AML-193 (cell line): Measurements from ENCODE around the gene LTA.

Experiments used
- DNase-seq, 2 experiments: peaks; one replicate each; lab custom pipeline; 2025; lab: John Stamatoyannopoulos, UW

LTA gene

GRCh38 chr6:31541658-31542521, 30.2 kb upstream of the LTA start, which contains the start of gene DDX39B:
TSS of gene DDX39B (minus strand) at chr6:31542003. CDS start at chr6:31540532, 1,471 bp downstream.
- DNase-seq: peak; percentile 97 to 99

GRCh38 chr6:31543639-31544038, 28.4 kb upstream of the LTA start:
- no peak for DNase-seq

- DNase-seq: no peak
These were observed 27.4 kb upstream of the LTA start for GRCh38 chr6:31544676-31545075.

- no peak for DNase-seq
These were observed 26.8 kb upstream of the LTA start for GRCh38 chr6:31545291-31545690.

GRCh38 chr6:31546339-31546957, 25.6 kb upstream of the LTA start, which contains the start of gene ATP6V1G2:
TSS of gene ATP6V1G2 (minus strand) at chr6:31546608. CDS start at chr6:31546559, 49 bp downstream.
- DNase-seq: peak; percentile 93

- peak; percentile 97 to 99 for DNase-seq
These were observed 24.9 kb upstream of the LTA start, which contains the start of gene NFKBIL1 for GRCh38 chr6:31546958-31547726. TSS of gene NFKBIL1 (plus strand) at chr6:31547608. CDS start at chr6:31547695, 87 bp downstream.

GRCh38 chr6:31547727-31548543, 24.2 kb upstream of the LTA start:
- DNase-seq: no peak

GRCh38 chr6:31548544-31548873, 23.6 kb upstream of the LTA start:
- DNase-seq: no peak

- DNase-seq: peak; percentile 91 to 93
These were observed 20.7 kb upstream of the LTA start for GRCh38 chr6:31551371-31551770.

GRCh38 chr6:31556307-31556706, 15.8 kb upstream of the LTA start:
- no peak for DNase-seq

GRCh38 chr6:31557443-31558317, 14.4 kb upstream of the LTA start:
- no peak for DNase-seq

- DNase-seq: no peak
These were observed 13.8 kb upstream of the LTA start for GRCh38 chr6:31558318-31558625.

- DNase-seq: peak; percentile 99 to 100
These were observed 13.2 kb upstream of the LTA start for GRCh38 chr6:31558631-31559500.

- no peak for DNase-seq
These were observed 12.5 kb upstream of the LTA start for GRCh38 chr6:31559606-31559957.

GRCh38 chr6:31559958-31560696, 12.0 kb upstream of the LTA start:
- DNase-seq: peak; percentile 99 to 100

- DNase-seq: no peak
These were observed 11.4 kb upstream of the LTA start for GRCh38 chr6:31560697-31561058.

- no peak for DNase-seq
These were observed 4.3 kb upstream of the LTA start for GRCh38 chr6:31567531-31568370.

GRCh38 chr6:31568537-31568961, 3.5 kb upstream of the LTA start:
- DNase-seq: peak in 1 of 2 experiments; percentile 21
